ENCODE measurements around the gene FBN2.

DNA sequence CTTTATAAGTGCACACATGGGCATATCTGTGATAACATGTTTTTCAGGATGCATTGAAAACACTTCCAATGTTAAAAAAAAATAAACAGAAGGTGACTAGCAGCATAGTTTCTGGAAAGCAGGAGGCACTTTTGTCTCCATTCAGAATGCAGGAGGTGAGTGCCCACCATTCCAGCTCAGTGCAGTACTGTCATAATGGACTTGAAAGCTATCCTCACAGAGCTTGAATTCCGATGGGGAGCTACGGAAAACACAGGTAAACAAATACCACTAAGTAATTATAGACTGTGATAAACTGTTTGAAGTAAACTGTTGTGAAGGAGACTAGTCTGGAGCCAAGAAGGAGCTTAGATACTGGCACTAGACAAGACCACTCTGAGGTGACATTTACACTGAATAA is 9.9 kb downstream of the FBN2 start:
- TF ChIP-seq, protein P1, sequence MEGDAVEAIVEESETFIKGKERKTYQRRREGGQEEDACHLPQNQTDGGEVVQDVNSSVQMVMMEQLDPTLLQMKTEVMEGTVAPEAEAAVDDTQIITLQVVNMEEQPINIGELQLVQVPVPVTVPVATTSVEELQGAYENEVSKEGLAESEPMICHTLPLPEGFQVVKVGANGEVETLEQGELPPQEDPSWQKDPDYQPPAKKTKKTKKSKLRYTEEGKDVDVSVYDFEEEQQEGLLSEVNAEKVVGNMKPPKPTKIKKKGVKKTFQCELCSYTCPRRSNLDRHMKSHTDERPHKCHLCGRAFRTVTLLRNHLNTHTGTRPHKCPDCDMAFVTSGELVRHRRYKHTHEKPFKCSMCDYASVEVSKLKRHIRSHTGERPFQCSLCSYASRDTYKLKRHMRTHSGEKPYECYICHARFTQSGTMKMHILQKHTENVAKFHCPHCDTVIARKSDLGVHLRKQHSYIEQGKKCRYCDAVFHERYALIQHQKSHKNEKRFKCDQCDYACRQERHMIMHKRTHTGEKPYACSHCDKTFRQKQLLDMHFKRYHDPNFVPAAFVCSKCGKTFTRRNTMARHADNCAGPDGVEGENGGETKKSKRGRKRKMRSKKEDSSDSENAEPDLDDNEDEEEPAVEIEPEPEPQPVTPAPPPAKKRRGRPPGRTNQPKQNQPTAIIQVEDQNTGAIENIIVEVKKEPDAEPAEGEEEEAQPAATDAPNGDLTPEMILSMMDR (conservative IDR thresholded peaks at IDR 0.05 in 1 of 2, IDR thresholded peaks at IDR 0.05 in 1 of 2; ENCODE audit: low read depth in 1 of 2, low read length in 2 of 2) = no peak
- TF ChIP-seq EZH2 (IDR thresholded peaks at IDR 0.05; ENCODE audit: low read length, missing control alignments) = no peak

Data from fibroblast of lung (primary cell).